ENCODE data around the gene PPFIA1. TPM values are rescaled to one million over a fixed set of nuclear protein-coding genes. Genes with fewer than 3 reads are reported as not detected.

The PPFIA1 gene
- polyA plus RNA-seq, 1 of the 3 experiments (the other 2 are of a cell fraction): 37.4 TPM

DNA sequence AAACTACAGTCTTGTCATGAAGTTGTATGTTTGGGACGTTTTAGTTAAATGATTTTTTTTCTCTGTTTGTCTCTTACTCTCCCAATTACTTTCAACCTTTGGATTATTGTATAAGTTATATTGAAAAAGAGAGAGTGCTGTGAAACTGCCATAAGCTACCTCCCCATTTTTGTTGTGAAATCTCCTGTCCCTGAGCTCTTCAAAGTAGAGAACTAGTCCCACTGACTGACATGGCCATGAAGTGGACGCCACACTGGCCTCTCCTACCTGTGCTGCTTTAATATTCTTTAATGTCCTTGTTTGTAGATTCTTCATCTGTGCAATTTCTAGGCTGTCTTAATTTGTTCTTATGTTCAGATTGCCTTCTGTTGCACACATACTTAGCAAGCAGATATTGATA, 56.3 kb downstream of the PPFIA1 start (continued):
- TF ChIP-seq, protein P1, sequence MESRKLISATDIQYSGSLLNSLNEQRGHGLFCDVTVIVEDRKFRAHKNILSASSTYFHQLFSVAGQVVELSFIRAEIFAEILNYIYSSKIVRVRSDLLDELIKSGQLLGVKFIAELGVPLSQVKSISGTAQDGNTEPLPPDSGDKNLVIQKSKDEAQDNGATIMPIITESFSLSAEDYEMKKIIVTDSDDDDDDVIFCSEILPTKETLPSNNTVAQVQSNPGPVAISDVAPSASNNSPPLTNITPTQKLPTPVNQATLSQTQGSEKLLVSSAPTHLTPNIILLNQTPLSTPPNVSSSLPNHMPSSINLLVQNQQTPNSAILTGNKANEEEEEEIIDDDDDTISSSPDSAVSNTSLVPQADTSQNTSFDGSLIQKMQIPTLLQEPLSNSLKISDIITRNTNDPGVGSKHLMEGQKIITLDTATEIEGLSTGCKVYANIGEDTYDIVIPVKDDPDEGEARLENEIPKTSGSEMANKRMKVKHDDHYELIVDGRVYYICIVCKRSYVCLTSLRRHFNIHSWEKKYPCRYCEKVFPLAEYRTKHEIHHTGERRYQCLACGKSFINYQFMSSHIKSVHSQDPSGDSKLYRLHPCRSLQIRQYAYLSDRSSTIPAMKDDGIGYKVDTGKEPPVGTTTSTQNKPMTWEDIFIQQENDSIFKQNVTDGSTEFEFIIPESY (IDR thresholded peaks at IDR 0.05; ENCODE audit: borderline replicate concordance, low read depth): no peak
- no peak for TF ChIP-seq RAD21 (IDR thresholded peaks at IDR 0.05; ENCODE audit: low read length)
- TF ChIP-seq TAF1 (IDR thresholded peaks at IDR 0.05; ENCODE audit: borderline replicate concordance, low read depth, low read length): no peak
- TF ChIP-seq SMC3 (IDR thresholded peaks at IDR 0.05; ENCODE audit: low read depth, low read length): no peak
- no peak for TF ChIP-seq TCF12 (IDR thresholded peaks at IDR 0.05)

DNA sequence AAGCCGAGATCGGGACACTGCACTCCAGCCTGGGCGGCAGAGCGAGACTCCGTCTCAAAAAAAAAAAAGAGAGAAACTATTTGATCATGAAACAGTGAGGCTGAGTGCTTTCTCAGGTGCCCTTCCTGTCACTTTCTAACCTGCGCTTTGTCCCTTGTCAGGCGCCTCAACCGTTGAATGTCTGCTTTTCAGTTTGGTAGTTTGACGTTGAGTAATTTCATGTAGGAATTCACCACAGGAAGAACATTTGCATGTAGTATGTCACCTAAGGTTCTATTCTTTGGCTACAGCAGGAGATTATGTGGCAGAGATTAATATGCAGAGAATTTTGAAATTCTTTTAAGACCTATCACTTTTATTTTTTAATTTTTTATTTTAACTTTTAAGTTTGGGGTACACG, 57.2 kb downstream of the PPFIA1 start:
- Histone ChIP-seq H3K79me2 (ENCODE audit: insufficient read depth) (no peaks in the 10 kb centered on the region), H3K27me3 (ENCODE audit: insufficient read depth) (no peaks in the 10 kb centered on the region), H3K9ac (no peak overlapping the region), H3K4me1 (ENCODE audit: control insufficient read depth in 1 of 2, insufficient read depth in 2 of 2, low read depth in 1 of 2, low read length in 1 of 2) (peaks cover 0 to 7% of the 10 kb centered on the region in 2 experiments; a peak in 1 of 4 replicates), H3K4me3 (ENCODE audit: low read depth in 2 of 2, low read length in 1 of 2) (no peak overlapping the region), H3K36me3 (replicated peaks in 1 of 2; ENCODE audit: control insufficient read depth in 1 of 2, insufficient read depth in 2 of 2, low read length in 1 of 2) (peaks cover 46 to 56% of the 10 kb centered on the region in 2 experiments), H3K27ac (ENCODE audit: low read depth in 2 of 2, low read length in 1 of 2) (no peak overlapping the region), H2AFZ (ENCODE audit: low read depth) (no peak overlapping the region), H3F3A (replicated peaks; ENCODE audit: insufficient read depth) (no peaks in the 10 kb centered on the region), H4K20me1 (ENCODE audit: insufficient read depth) (no peaks in the 10 kb centered on the region), H3K4me2 (no peak overlapping the region), H3K9me3 (no peaks in the 10 kb centered on the region), H3K9me2 (no peaks in the 10 kb centered on the region)
- TF ChIP-seq, protein P2, sequence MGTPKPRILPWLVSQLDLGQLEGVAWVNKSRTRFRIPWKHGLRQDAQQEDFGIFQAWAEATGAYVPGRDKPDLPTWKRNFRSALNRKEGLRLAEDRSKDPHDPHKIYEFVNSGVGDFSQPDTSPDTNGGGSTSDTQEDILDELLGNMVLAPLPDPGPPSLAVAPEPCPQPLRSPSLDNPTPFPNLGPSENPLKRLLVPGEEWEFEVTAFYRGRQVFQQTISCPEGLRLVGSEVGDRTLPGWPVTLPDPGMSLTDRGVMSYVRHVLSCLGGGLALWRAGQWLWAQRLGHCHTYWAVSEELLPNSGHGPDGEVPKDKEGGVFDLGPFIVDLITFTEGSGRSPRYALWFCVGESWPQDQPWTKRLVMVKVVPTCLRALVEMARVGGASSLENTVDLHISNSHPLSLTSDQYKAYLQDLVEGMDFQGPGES (IDR thresholded peaks at IDR 0.05; ENCODE audit: low read depth, low read length): no peak
- no peak for TF ChIP-seq RCOR1 (IDR thresholded peaks at IDR 0.05; ENCODE audit: low read length)
- TF ChIP-seq, protein P3, sequence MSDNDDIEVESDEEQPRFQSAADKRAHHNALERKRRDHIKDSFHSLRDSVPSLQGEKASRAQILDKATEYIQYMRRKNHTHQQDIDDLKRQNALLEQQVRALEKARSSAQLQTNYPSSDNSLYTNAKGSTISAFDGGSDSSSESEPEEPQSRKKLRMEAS (IDR thresholded peaks at IDR 0.05; ENCODE audit: low read depth): no peak
- TF ChIP-seq FOXJ3 (CRISPR knock-in tag; IDR thresholded peaks at IDR 0.05): no peak
- no peak for TF ChIP-seq ELF1 (IDR thresholded peaks at IDR 0.05)
- TF ChIP-seq POLR2AphosphoS5 (IDR thresholded peaks at IDR 0.05; ENCODE audit: low read depth, low read length): no peak
- TF ChIP-seq, protein P4, sequence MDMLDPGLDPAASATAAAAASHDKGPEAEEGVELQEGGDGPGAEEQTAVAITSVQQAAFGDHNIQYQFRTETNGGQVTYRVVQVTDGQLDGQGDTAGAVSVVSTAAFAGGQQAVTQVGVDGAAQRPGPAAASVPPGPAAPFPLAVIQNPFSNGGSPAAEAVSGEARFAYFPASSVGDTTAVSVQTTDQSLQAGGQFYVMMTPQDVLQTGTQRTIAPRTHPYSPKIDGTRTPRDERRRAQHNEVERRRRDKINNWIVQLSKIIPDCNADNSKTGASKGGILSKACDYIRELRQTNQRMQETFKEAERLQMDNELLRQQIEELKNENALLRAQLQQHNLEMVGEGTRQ (IDR thresholded peaks at IDR 0.05; ENCODE audit: borderline replicate concordance, low read depth, low read length): no peak
- no peak for TF ChIP-seq RXRA (IDR thresholded peaks at IDR 0.05; ENCODE audit: borderline replicate concordance, low read depth)
- TF ChIP-seq EP300 (IDR thresholded peaks at IDR 0.05; ENCODE audit: borderline replicate concordance in 1 of 2, low read depth in 1 of 2, low read length in 1 of 2): no peak
- TF ChIP-seq, protein P5, sequence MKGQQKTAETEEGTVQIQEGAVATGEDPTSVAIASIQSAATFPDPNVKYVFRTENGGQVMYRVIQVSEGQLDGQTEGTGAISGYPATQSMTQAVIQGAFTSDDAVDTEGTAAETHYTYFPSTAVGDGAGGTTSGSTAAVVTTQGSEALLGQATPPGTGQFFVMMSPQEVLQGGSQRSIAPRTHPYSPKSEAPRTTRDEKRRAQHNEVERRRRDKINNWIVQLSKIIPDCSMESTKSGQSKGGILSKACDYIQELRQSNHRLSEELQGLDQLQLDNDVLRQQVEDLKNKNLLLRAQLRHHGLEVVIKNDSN (IDR thresholded peaks at IDR 0.05; ENCODE audit: borderline replicate concordance, low read depth): no peak
- no peak for TF ChIP-seq YY1 (IDR thresholded peaks at IDR 0.05; ENCODE audit: low read depth)
- POLR2A ChIA-PET: no interaction called here
- over 99% methylated on average over 10 of the region's 10 CpGs for WGBS (ENCODE audit: low lambda C conversion rate)
- CTCF ChIA-PET: no interaction called here
- DNase-seq: no peak
